Fibroblast of pulmonary artery (primary cell): Measurements from ENCODE around the gene CERS5.
"Not testable (repeated sequence)": the region's sequence is repeated elsewhere in the genome, so short reads cannot be mapped to it uniquely, and the experiment has no call there.

Source experiments
- DNase-seq: peaks from one replicate; pipeline ENCODE4 v3.0.0-alpha.2; 2010; ENCODE audit warnings: low read depth
- H3K4me3 ChIP-seq: replicated peaks from 2 replicates; pipeline ENCODE4 v1.5.1; 2011; ENCODE audit warnings: low read depth, mild to moderate bottlenecking, control low read depth, low read length, moderate library complexity
- CTCF ChIP-seq: IDR thresholded peaks from 2 replicates; pipeline ENCODE4 v1.5.1; 2011; ENCODE audit warnings: mild to moderate bottlenecking, control low read depth, low read length, inconsistent platforms; ENCODE audit errors: missing control alignments

Gene CERS5

GRCh38 chr12:50157259-50157658 lies 9.9 kb downstream of the CERS5 start:
- no peak overlapping the region for H3K4me3 ChIP-seq
- TF ChIP-seq CTCF = no peak
- DNase-seq = no peak

DNA sequence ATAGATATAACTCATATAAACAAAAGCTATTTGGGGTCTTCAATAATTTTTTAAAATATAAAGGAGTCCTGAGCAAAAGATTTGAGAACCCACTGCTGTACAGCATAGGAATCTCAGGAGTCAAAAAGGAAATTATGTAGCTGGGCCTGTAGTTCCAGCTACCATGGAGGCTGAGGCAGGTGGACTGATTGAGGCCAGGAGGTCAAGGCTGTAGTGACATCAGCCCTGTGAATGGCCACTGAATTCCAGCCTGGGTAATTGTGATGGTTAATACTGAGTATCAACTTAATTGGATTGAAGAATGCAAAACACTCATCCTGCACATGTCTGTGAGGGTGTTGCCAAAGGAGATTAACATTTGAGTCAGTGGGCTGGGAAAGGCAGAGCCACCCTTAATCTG lies 10.5 kb downstream of the CERS5 start:
- H3K4me3 ChIP-seq = no peak overlapping the region
- DNase-seq = no peak
- no peak for TF ChIP-seq CTCF

DNA sequence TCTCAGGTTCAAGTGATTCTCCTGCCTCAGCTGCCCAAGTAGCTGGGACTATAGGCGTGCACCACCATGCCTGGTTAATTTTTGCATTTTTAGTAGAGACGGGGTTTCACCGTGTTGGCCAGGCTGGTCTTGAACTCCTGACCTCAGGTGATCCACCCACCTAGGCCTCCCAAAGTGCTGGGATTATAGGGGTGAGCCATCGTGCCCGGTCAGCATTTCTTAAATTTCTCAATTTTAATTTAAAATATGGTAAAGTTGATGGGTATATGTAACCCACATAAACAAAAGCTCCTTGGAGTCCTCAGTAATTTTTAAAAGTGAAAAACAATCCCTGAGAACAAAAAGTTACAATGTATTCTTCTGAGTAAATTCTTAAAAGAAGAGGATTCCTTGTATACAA lies 12.2 kb downstream of the CERS5 start:
- not testable (repeated sequence) for H3K4me3 ChIP-seq, DNase-seq

GRCh38 chr12:50151047-50151687 lies 16.0 kb downstream of the CERS5 start:
- no peak for TF ChIP-seq CTCF
- DNase-seq = peak; percentile 52
- H3K4me3 ChIP-seq = no peak overlapping the region

DNA sequence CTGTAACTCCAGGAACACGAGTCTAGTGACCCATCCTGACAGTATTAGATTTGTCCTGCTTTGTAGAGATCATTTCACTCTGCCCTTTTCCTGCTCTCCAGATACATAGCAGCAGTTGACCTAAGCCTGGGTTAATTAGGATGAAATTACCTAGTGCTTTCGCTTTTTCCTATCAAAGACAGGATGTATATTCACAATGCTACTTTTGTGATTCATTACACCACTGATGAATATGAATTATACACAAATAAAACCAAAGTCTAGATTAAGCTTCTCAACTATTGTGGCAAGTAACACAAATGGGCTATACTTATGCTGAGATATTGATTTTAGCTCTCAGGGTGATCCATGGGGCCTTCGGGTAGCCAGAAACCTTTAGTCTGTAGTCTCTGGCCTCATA lies 17.9 kb downstream of the CERS5 start:
- H3K4me3 ChIP-seq = no peak overlapping the region
- no peak for DNase-seq
- TF ChIP-seq CTCF = no peak

- not testable (repeated sequence) for DNase-seq, H3K4me3 ChIP-seq
These were observed 19.2 kb downstream of the CERS5 start for GRCh38 chr12:50148011-50148410.

DNA sequence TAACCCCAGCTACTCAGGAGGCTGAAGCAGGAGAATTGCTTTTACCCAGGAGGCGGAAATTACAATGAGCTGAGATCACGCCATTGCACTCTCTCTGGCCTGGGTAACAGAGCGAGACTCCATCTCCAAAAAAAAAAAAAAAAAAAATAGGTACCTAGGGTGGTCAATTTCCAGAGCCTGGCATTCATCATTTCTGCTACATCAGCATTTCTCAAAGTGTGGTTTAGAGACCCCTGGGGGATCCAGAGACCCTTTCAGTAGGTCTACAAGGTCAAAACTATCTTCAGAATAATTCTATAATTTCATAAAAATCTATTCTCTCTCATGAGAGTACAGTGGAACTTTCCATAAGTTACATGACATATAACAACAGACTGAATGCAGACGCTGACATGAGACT lies 19.9 kb downstream of the CERS5 start:
- no peak for TF ChIP-seq CTCF
- DNase-seq = no peak
- H3K4me3 ChIP-seq = no peak overlapping the region

DNA sequence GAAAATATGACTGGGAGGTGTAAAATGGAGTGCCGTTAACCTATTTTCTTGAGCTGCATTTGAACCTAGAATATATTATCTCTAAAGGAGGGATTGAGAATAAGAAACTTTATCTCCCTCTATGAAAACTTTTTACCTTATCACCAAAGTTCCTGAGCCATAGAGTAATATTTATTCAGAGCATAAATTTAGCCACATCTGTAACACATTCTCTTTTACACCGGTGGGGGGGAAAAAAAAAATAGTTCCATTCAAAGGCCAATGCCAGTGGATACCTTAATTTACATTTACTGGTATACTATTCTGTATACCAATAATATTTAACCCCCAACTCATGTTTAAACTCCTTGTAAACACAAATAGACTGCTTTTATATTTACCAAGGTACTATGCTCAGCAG lies 21.7 kb downstream of the CERS5 start:
- DNase-seq = no peak
- H3K4me3 ChIP-seq = no peak overlapping the region
- no peak for TF ChIP-seq CTCF
